GM18868 (cell line): ENCODE results near the gene PPP1R15B.
"Not testable (repeated sequence)": the region's sequence is repeated elsewhere in the genome, so short reads cannot be mapped to it uniquely, and the experiment has no call there.

Experiments
- ATAC-seq: cut with Tn5 transposase; IDR thresholded peaks from one replicate; pipeline ENCODE4 v1.9.1; 2021; ENCODE audit warnings: mild to moderate bottlenecking, moderate library complexity; ENCODE audit not compliant: unreplicated experiment

PPP1R15B gene

DNA sequence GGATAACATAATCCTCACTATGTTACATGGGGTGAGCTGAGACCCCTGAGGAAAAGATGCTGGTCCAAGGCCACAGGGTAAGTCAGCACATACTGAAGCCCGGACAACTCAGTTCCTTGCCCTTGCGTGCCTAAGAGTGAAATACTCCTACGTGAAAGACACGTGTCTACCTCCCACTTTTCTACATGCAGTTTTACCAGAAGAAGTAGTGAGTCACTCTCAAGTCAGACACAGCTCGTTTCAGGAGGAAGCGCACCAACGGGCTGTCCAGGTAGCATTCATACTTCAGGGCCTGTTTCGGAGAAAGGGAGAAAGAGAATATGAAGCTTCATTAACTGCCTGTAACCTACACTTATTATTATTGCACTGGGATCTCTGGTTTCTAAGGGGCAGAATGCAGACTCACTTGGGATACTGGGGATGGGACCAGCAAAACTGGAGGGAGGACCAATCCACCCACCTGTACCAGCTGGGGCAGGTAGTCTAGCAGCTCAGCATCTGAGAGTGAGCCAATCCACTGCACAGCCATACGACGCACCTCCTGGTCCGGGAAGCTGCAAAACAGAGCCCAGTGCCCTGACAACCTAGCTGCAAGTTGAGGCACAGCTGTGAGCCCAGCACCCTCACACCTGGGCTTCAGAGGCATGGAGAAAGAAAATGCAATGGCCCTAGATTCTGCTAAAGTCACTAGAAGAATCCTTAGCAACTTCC, 32.4 kb upstream of the PPP1R15B start:
- no peak for ATAC-seq

DNA sequence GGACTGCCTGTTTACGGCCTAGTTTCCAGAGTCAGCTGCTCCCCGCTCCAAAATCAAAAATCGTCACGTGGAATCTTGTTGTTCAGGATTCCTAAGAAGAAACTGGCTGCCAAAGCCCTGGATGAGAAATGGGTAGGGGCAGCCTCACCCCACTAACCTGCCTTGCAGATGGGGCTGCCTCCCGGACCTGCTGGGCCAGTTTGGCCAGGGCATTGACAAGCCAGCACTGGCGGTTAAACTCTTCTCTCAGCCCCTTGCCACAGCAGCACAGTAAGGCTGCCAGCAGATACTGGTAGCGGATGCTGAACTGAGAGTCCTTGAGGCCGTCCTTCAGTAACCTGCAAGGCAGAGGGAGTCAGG, 31.6 kb upstream of the PPP1R15B start:
- ATAC-seq, result no peak

DNA sequence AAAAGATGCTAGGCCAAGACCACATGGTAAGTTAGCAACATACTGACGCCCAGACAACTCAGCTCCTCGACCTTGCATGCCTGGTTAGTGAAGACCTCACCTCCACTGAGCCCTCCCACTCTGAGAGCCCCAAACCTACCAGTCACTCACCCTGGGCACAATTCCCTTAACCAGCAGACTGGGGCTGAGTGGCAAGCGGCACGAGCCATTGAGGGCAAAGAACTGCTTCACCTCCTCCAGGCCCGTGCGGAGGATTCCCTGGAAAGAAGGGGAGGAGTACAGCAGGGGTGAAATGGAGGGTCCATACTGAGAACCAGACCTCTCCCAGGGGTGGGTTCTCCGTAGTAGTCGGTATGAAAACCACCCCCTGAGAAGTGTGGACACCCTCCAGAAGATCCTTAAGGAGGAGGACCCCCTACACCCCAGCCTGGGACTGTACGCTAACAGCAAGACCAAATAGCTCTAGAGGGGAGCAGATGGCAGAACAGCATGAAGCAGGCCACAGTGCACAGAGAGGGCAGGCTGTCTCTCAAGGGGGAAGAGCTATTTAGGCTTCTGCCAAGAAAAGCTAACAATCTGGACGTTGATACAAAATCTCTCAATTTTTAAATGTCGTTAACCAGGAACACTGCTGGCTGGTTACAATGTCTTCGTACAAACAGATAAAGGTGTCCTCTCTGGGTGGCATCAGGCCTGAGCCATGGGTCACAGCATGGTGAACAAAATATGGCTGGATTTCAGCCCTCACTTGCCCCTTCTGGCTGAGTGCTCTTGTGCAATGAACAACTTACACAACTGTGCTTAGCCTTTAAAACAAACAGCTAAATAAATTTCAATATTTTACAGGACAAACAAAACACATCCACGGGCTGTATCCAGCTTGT, 31.0 kb upstream of the PPP1R15B start:
- no peak for ATAC-seq

DNA sequence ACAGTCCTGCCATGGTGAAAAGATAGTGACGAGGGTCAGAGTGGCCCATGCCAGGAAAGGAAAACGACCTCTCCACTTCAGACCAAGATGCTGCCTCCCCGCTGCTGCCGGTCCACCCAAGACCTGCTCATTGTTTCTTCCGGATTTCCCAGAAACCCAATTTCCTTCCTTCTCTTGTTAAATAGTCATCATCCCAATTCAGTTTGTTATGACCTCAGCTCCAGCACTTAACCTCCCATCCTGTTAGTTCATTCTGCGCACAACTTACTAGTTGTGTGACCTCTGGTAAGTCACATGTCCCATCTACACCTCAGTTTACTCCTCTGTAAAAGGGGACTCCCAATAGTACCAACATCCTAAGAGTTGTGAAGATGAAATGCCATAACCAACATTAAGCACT, 29.9 kb upstream of the PPP1R15B start:
- ATAC-seq, result no peak

DNA sequence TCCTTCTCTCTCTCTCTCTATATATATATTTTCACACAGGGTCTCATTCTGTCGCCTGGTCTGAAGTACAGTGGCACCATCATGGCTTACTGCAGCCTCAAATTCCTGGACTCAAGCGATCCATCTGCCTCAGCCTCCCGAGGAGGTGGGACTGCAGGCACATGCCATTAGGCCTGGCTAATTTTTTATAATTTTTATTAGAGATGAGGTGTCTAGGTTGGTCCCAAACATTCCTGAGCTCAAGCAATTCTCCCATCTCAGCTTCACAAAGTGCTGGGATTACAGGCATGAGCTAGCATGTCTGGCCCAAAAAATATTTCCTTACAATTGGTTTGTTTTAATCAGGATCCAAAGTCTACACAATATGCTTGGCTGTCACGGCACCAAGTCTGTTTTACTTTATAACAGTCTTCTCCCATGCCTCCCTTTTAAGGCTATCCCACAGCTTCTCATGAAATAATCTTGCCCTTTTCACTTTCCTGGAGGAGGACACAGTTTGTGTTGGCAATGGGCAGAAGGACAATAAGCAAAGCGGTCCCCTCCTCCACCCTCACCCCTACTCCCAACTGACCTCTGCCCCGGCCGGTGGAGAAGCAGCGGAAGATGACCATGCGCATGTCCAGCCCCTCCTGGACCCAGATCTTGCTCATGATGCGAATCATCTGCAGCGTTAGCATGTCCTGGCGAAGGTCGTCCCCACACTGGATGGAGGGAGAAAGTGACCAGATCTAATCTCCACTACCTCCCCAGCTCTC, 28.2 kb upstream of the PPP1R15B start:
- no peak for ATAC-seq

DNA sequence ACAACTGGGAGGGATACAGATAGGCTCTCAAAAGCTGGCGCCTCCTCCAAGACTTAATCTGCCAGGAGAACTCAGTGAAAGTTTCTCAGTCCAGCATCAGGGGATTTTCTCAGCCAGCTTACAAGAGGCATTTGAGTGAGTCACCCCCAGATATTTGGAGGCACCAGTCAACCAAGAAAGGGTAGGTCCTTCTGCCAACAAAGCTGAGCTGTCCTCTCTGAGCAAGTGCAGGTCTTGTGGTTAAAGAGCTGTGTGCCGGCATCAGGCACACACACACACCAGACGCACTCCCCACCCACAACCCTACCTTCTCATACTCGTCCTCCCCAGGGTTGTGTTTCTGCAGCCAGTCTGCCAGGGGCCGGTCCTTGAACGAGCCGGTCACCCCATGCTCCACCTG, 27.0 kb upstream of the PPP1R15B start:
- ATAC-seq, result no peak

DNA sequence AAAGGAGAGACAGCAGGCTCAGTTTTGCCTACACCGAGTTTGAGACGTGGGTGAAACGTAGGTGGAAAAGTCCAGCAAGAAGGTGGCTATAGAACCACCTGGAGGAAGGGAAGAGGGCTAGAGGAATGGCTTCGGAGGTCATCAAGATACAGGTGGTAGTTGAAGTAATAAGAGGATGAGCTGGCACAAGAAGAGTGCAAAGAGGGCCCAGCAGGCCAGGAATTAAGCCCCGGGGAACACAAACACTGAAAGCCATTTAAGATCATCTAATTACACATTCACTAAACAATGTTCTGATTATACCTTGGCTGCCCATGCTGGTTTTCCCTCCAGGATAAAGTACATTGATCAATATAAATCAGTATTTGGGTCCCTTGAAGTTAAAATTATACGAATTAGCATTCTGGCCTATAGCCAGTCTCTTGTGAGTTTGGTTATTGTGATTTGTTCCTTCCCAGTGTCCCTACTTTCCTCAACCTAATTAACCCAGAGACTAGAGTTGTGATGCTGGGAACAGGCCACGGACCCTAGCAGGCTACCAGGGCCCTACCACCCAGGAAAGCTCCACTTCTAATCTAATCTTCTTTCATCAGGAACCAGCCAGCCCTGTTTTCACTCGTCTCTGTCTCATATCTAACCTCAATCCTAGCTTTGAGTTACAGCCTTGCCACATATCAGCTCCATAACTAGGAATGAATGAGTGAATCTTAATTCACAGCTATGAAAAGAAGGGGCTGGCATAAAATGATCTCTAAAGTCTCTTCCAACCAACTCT, 26.4 kb upstream of the PPP1R15B start:
- no peak for ATAC-seq

DNA sequence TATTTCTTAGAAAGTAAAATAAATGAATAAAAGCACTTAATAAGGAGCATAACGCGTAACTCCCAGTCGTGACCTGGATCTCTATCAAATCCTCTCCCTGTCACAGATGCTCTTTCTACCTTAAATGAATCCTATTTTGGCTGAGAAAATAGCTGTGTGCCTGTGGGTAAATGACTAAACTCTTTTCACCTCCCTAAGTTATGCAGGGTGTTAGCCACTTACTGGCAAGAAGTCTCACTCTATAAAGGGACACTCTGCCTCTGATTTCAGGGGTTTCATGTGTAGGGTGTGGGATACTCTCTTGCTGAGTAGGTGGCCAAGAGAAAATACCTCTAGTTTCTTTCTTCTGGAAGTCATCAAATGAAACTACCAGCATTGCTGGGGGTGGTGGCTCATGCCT, 24.3 kb upstream of the PPP1R15B start:
- no peak for ATAC-seq

DNA sequence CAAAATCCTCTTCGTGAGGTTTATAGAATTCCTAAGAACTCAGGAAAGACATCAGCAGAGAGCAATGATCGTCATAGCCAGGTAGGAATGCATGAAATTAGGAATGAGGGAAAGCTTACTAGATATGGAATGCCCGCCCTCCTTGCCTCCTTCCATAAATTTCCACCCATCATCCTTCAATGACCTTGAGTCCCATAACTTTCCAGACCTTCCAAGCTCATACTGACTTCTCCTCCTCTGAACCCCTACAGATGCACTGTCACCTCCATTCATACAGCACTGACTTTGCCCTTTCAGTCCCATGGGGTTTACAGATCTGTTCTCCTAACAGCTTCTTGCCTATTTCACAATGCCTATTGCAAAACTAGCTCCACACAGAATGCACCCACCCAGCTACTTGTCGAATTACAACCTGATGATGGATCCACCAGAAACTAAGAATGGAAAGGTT, 23.8 kb upstream of the PPP1R15B start:
- no peak for ATAC-seq

DNA sequence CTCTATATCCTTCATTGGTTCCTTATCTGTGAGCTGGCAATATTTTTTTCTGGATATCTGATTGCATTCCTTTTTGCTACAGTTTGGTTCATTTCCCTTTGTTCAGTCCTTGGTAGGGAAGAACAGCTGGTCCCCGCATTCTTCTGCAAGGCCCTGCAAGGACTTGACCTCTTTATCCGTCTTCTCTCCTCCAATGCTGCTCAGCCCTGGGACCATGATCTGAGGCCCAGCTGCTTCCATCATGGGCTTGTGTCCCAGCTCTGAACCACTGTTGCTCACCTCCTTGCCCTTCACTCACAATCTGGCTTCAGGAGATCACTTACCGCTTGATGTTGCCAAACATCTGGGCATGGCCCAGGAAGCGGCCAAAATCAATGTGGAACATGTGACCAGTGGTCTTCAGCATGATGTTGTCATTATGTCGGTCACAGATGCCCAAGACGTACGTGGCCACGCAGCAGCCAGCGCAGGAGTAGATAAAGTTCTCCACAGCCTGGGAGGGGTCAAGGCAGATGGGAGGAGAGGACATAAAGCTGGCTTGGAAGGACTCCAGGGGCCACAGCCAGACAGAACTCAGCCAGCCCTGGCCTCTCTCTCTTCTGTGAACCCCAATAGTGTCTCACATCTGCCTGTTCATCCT, 22.6 kb upstream of the PPP1R15B start:
- no peak for ATAC-seq

DNA sequence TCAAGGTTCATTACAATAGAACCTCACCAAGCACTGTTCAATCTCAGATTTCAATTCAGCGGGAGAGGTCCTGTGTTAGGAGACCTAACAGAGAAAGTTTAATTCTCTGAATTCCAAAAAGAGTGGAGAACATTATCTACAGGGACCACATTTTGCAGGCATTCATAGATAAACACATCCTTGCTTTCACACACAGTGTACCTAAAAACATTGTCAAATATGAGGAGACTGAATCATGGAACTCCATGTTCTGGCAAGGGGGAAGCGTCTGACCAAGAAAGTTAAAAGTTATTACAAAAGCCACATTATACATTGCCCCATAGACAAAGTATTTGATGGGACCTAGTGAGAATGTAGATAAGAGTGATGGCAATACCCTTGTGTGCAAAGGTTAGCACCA, 21.1 kb upstream of the PPP1R15B start:
- ATAC-seq, result no peak

DNA sequence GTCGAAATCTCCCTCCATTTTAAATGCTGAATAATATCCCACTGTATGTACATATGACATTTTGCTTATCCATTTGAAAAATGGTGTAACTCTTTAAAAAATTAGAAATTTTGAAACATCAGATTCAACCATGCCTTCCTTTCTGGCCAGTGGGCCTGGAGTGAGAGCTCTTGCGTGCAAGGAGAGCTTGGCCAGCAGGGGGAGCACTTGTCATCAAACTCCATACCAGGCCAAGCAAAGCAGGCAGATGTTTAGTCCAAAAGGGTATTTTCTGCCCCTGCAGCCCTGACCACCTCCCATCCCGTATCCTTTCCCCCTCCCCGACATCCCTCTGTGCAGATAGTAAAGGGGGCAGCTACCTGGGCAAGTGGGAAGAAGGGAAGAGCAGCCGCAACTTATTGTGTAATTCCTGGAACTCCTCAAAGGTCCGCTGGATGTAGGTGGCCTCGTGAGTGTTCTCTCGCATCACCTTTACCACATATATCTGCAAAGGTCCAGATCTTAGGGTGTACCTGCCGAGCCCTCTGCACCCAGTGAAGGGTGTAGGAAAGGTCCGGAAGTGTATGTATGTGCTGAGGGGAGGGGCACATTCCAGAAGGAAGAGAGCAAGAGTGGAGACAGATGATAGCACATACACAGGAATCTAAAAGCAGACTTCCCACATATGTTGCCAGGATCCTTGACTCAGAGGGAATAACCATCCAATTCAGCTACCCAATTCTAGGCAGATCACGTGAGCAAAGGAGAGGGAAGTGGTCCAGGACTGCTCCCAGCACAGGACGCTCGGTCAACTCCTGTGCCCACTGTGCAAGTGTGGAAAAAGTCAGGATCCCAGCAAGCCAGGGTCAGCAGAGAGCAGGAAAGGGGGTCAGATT, 19.9 kb upstream of the PPP1R15B start:
- no peak for ATAC-seq

DNA sequence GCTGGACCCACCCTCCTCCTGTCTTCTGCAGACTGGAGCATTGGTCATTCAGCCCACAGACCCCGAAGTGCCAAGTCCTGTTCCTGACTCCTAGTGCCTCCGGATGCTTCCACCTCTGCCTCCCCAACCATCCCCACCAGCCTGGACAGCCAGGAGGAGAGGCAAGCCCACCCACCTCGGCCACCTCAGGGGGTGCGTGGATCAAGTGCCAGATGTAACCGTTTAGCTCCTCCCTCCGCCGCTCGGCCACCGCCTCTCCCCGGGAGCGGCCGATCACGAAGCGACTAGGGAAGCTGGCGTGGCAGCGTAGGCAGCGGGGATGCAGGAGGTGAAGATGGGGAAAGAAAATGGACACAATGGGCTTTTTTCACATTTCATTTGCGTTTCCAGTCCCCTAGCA, 18.1 kb upstream of the PPP1R15B start:
- ATAC-seq, result no peak

DNA sequence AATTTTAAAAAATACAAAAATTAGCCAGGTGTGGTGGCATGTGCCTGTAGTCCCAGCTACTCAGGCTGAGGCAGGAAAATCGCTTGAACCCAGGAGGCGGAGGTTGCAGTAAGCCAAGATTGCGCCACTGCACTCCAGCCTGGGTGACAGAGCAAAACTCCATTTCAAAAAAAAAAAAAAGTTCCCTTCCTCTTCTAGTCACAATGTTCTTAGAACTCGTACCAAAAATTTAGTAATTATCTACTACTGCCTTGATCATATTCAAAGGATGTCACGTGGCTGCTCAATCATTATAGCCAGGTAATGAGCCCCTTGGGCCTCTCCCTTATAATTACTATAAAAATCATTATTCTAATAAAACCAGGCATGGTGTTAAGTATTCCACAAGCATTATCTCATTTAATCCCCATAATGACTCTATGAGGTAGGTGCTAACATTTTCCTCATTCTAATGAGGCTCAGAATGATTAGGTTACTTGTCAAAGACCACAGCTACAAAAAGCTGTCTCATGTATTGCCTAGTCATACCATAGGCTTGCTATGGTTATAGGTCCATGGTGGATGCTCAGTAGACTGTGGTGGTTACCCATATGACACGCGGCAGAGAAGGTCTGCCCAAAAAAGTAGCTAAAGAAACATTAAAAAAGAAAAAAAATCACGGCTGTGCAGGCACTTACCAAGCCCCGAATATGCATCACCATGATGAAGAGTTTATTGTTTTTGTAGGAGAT, 15.5 kb upstream of the PPP1R15B start:
- ATAC-seq, result no peak

DNA sequence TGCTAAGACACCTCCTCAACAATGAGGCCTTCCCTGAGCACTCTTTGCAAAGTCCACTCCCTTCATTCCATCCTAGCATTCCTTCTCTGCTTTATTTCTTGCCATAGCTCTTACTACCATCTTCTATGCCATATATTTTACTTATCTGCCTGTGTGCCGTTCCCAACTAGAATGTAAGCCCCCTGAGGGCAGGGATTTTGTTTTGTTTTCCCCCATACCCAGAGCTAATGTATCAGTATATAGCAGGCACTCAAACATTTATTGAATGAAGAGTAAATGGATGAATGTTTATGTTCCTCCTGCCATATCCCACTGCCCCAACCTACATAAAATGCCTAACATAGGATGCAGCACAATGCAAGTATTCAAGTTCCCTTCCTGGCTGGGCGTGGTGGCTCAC, 14.9 kb upstream of the PPP1R15B start:
- no peak for ATAC-seq

DNA sequence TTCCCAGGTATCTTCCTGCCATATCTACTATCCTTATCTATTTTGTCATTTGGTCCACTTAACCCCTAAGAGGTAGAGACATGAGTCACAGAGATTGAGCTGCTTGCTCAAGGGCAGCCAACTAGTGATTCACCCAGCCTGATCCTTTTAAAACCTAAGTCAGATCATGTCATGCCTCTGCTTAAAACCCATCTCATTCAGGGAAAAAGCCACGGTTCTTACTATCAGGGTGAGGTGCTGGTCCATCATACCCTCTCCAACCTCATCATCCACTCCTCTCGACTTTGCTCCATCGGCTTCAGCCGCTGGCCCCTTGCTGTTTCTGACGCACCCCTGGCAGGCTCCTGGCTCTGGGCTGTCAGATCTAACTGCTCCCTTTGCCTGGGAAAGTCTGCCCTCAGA, 14.4 kb upstream of the PPP1R15B start:
- ATAC-seq, result no peak

DNA sequence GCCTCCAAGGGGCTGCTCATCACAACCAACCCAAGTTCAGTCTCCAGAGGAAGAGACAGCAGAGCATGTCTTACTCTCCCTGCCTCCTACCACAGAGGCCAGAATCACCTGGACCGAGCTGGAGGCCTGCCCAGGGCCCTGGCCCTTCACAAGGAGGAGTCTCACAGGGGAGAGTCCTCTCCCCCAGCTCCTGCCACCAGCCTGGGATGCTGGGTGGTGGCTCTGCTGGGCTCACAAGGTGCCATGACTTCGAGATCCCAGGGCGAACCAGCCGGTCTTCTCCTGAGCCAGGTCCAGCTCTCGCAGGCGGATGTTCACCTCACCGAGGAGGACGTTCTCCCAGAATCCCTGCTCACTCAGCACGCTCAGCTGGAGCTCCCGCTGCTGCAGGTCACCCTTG, 13.0 kb upstream of the PPP1R15B start:
- no peak for ATAC-seq

DNA sequence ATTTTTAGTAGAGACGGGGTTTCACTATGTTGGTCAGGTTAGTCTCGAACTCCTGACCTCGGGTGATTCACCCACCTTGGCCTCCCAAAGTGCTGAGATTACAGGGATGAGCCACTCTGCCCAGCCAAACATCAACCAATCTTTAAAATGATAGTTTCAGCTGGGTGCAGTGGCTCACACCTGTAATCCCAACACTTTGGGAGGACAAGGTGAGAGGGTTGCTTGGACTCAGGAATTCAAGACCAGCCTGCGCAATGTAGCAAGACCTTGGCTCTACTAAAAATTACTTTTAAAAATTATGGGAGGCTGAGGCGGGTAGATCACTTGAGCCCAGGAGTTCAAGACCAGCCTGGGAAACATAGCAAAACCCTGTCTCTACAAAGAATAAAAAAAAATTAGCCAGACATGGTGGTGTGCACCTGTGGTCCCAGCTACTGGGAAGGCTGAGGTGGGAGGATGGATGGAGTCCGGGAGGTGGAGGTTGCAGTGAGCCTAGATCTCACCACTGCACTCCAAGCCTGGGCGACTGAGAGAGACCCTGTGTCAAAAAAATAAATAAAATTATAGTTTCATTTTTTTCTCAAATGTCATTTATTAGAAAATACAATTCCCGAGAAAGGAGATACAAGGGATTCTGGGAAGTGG, 10.6 kb upstream of the PPP1R15B start:
- not testable (repeated sequence) for ATAC-seq
